Type B pancreatic cell (in vitro differentiated cells): ENCODE measurements around the gene DAAM2. TPM values are rescaled to one million over a fixed set of nuclear protein-coding genes. Genes with fewer than 3 reads are reported as not detected.

Experiments used
- DNase-seq: peaks from one replicate; pipeline ENCODE4 v3.0.0; 2021; ENCODE audit warnings: mixed read lengths; ENCODE audit not compliant: unreplicated experiment; ENCODE audit errors: extremely low spot score
- H3K27ac Mint-ChIP-seq: 2 replicates; pipeline ENCODE4 v1.8.0; 2021; ENCODE audit warnings: mild to moderate bottlenecking, mixed read lengths
- H3K27me3 Mint-ChIP-seq: 2 replicates; pipeline ENCODE4 v1.8.0; 2021; ENCODE audit warnings: mixed read lengths
- H3K36me3 Mint-ChIP-seq: 2 replicates; pipeline ENCODE4 v1.8.0; 2021; ENCODE audit warnings: mixed read lengths
- H3K4me1 Mint-ChIP-seq: one replicate; pipeline ENCODE4 v1.8.0; 2021; ENCODE audit warnings: mixed read lengths; ENCODE audit not compliant: unreplicated experiment
- H3K4me3 Mint-ChIP-seq: 2 replicates; pipeline ENCODE4 v1.8.0; 2021; ENCODE audit warnings: mild to moderate bottlenecking, mixed read lengths
- H3K9me3 Mint-ChIP-seq: 2 replicates; pipeline ENCODE4 v1.8.0; 2021; ENCODE audit warnings: mixed read lengths
- CTCF ChIP-seq: fragments of 200-600 bp; sonication (generic); conservative IDR thresholded peaks from 2 replicates; pipeline ENCODE4 v1.5.0; 2021; ENCODE audit warnings: antibody characterized with exemption, mild to moderate bottlenecking
- total RNA-seq: library from RNA; stranded (reverse); gene quantifications from 2 replicates; pipeline ENCODE4 v1.2.1, GENCODE V29; 2021; ENCODE audit warnings: low replicate concordance

Gene DAAM2
- total RNA-seq, 1 donor from 2014 or later, result 22.6 TPM

DNA sequence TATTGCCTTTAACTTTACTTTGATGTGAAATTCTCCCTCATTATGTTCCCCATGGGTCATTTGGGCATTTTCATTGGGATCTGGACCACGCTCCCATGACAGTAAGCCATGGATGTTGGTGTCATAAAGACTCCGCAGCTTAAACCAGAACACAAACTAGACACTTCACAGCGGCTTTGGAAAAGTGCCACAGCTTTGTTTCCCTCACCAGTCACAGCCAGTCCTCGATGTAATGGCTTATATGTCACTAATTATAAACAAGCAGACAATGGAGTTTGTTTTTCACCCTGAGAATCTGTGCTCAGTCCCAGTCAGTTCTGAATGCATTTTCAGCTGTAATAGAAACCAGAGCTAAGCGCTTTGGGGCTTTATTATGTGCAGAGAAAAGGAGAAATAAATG, 23.2 kb upstream of the DAAM2 start:
- no peak for TF ChIP-seq CTCF
- peaks cover 7% of the 10 kb centered on the region for H3K27me3 Mint-ChIP-seq

DNA sequence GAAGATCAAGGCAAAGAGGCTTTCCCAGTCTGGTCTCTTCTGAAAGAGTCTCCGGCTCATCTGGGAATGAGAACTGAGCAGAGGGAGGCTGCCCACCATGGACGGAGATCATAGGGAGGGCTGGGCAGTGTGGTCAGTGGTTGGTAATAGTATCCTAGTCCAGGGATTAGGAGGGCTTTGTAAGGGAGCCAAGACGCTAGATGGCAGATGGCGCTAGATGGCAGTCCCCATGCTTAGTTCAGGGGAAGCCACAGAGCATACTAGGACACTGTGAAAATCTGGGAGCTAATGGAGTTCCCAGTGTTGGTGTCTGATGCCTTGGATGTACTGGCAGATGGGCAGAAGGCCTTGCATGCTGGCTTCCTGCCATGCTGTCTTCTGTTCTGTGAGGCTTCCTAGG, 21.7 kb upstream of the DAAM2 start:
- TF ChIP-seq CTCF, result no peak
- Mint-ChIP-seq H3K27ac (no peak overlapping the region), H3K36me3 (no peaks in the 10 kb centered on the region), H3K4me3 (no peak overlapping the region), H3K9me3 (no peaks in the 10 kb centered on the region), H3K27me3 (peaks cover 7% of the 10 kb centered on the region), H3K4me1 (no peaks in the 10 kb centered on the region)
- DNase-seq, result no peak

More for the DNA sequence above, 23.2 kb upstream of the DAAM2 start:
- Mint-ChIP-seq H3K4me1 (no peaks in the 10 kb centered on the region), H3K9me3 (no peaks in the 10 kb centered on the region), H3K4me3 (no peak overlapping the region), H3K27ac (no peak overlapping the region), H3K36me3 (no peaks in the 10 kb centered on the region)
- DNase-seq, result no peak

- Mint-ChIP-seq H3K9me3 (no peaks in the 10 kb centered on the region), H3K27ac (no peak overlapping the region), H3K36me3 (no peaks in the 10 kb centered on the region), H3K4me3 (no peak overlapping the region), H3K27me3 (peaks cover 7% of the 10 kb centered on the region), H3K4me1 (peaks cover 14% of the 10 kb centered on the region)
- no peak for TF ChIP-seq CTCF
- no peak for DNase-seq
These were observed 19.5 kb upstream of the DAAM2 start for GRCh38 chr6:39772559-39773273.

GRCh38 chr6:39773782-39774181, 18.4 kb upstream of the DAAM2 start:
- H3K27me3 Mint-ChIP-seq, result peaks cover 7% of the 10 kb centered on the region

GRCh38 chr6:39776581-39776980, 15.6 kb upstream of the DAAM2 start:
- H3K36me3 Mint-ChIP-seq, result no peaks in the 10 kb centered on the region

More at GRCh38 chr6:39773782-39774181, 18.4 kb upstream of the DAAM2 start:
- no peak for TF ChIP-seq CTCF
- no peak overlapping the region for H3K27ac Mint-ChIP-seq
- no peak for DNase-seq
- H3K9me3 Mint-ChIP-seq, result no peaks in the 10 kb centered on the region
- H3K4me3 Mint-ChIP-seq, result no peak overlapping the region
- no peaks in the 10 kb centered on the region for H3K36me3 Mint-ChIP-seq
- peaks cover 21% of the 10 kb centered on the region for H3K4me1 Mint-ChIP-seq

More at GRCh38 chr6:39776581-39776980, 15.6 kb upstream of the DAAM2 start:
- no peak for TF ChIP-seq CTCF
- Mint-ChIP-seq H3K4me3 (no peak overlapping the region), H3K27ac (no peak overlapping the region), H3K4me1 (peaks cover 21% of the 10 kb centered on the region), H3K27me3 (no peaks in the 10 kb centered on the region), H3K9me3 (no peaks in the 10 kb centered on the region)
- no peak for DNase-seq
